Esophagus muscularis mucosa (tissue), 4 donors: ENCODE results near the gene HK1. TPM values are rescaled to one million over a fixed set of nuclear protein-coding genes. Genes with fewer than 3 reads are reported as not detected.
A peak's percentile ranks its signal among the peaks of the same experiment; 100 is the strongest.

ENCODE experiments used
- DNase-seq: peaks from one replicate; pipeline ENCODE4 v3.0.0-alpha.2; 2017; ENCODE audit errors: extremely low spot score
- H3K27ac ChIP-seq, 4 donors: fragments of 200-600 bp; sonication (generic); replicated peaks in 1 of 4; 1 replicate in 3 of 4; 2 replicates in 1 of 4; pipeline ENCODE4 v1.5.1; 2016 to 2019; ENCODE audit warnings: mild to moderate bottlenecking in 1 of 4
- H3K27me3 ChIP-seq, 4 donors: fragments of 200-600 bp; sonication (generic); one replicate each; pipeline versions ENCODE4 v1.5.1 to v1.6.0; 2016 to 2019
- H3K36me3 ChIP-seq, 4 donors: fragments of 200-600 bp; sonication (generic); one replicate each; pipeline ENCODE4 v1.5.1; 2016 to 2019
- H3K4me1 ChIP-seq, 4 donors: fragments of 200-600 bp; sonication (generic); one replicate each; pipeline ENCODE4 v1.5.1; 2016 to 2019
- H3K4me3 ChIP-seq, 4 donors: fragments of 200-600 bp; sonication (generic); 1 replicate in 2 of 4; 2 replicates in 2 of 4; pipeline ENCODE4 v1.5.1; 2016 to 2019; ENCODE audit warnings: mild to moderate bottlenecking in 4 of 4, moderate library complexity in 1 of 4
- H3K9me3 ChIP-seq, 4 donors: fragments of 200-600 bp; sonication (generic); 1 replicate in 3 of 4; 2 replicates in 1 of 4; pipeline ENCODE4 v1.5.1; 2016 to 2019
- EP300 ChIP-seq: sonication (generic); formaldehyde crosslinking; IDR thresholded peaks from one replicate; pipeline ENCODE4 v1.6.1; 2017; ENCODE audit warnings: antibody characterized with exemption
- POLR2A ChIP-seq: fragments of 450-650 bp; IDR thresholded peaks from one replicate; pipeline ENCODE4 v1.6.1; 2017; ENCODE audit warnings: antibody characterized with exemption, moderate library complexity, mild to moderate bottlenecking, low read depth
- POLR2AphosphoS5 ChIP-seq, 2 donors: sonication (generic); formaldehyde crosslinking; IDR thresholded peaks; one replicate each; pipeline ENCODE4 v1.6.1; 2017; ENCODE audit warnings: antibody characterized with exemption in 2 of 2
- WGBS: methylation state at CpG from one replicate; pipeline ENCODE4 v1.1.5; 2018; 5-methylcytosine and 5-hydroxymethylcytosine counted together
- intact Hi-C: fragments of 100-400 bp; cut with DNase I; formaldehyde crosslinking; loops from one replicate; pipeline ENCODE4 v1.15.1; 2023
- total RNA-seq, 4 donors: library from RNA; depleted of rRNA; stranded (reverse); fragments of >200 nt; gene quantifications; one replicate each; pipeline versions ENCODE4 v1.1.0 to v1.2.1, GENCODE V29; 2016
- TF ChIP-seq, protein P1 (sequence below), 3 experiments: fragments of 200-600 bp in 2 of 3; fragments of 450-650 bp in 1 of 3; sonication (generic) in 2 of 3; IDR thresholded peaks; one replicate each; pipeline ENCODE4 v1.5.1; 2017 to 2019; ENCODE audit warnings: antibody characterized with exemption in 3 of 3, mild to moderate bottlenecking in 2 of 3, moderate library complexity in 1 of 3

Gene HK1
- total RNA-seq, 4 donors from 2014 or later: 114 to 188 (median 151) TPM

DNA sequence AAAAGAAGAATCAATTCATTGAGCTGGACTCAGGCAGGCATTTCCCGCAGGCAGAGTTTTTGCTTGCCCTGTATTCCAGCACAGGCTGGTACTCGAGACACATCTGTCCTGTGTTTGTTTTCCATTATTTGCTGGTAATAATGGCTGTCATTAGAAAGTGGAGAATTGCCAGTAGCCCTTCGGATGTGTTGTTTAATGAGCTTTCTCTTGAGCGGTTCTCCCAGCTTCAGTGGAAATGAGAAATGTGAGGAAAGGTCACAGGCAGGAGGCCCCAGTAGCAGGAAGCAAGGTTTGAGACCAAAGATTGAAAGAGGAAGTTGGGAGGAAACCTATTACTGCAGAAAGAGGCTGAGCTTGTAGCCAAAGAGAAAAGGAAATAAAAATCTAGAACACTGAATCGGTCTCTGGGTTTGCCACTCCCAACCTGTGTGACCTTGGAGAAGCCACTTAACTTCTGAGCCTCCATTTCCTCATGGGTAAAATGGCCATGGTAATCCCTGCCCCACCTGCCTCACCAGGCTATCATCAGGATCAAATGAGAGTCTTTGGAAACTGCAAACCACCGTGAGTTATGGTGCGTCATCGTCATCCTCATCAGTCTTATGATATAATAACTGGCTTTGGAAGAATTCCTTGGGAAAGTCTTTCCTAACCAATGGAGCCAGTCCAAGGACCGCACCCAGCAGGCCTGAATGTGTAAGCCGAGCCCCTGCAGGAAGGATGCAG lies 70.7 kb downstream of the HK1 start:
- peaks cover 36 to 70% (median 53%) of the 10 kb centered on the region in 4 donors for H3K4me1 ChIP-seq

DNA sequence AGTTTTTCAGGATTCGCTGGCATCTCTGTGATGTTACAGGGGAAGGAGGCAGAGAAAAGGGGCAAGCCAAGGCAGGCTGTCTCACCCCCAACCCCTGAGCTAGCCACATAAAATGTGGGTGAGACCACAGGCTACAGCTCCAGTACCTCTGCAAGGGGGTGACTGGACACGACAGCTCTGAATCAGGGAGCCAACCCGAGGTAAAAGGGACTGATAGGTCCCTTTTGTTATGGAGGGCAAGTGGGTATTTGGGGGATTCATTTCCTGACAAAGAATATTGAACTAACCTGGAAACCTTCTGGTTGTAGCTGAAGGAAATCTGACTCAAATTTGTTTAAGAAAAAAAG lies 71.2 kb downstream of the HK1 start:
- Histone ChIP-seq H3K9me3 (no peaks in the 10 kb centered on the region), H3K36me3 (peaks cover 7 to 31% (median 18%) of the 10 kb centered on the region in 4 donors), H3K4me1 (peaks cover 36 to 68% (median 51%) of the 10 kb centered on the region in 4 donors), H3K27ac (peak overlapping the region; percentile 48 to 67 (median 56)), H3K27me3 (no peaks in the 10 kb centered on the region), H3K4me3 (no peak overlapping the region)
- 74% methylated on average over 3 of the region's 3 CpGs for WGBS
- TF ChIP-seq POLR2A (no peak), POLR2AphosphoS5 (IDR thresholded peaks at IDR 0.05) (no peak), EP300 (no peak)
- TF ChIP-seq, protein P1, sequence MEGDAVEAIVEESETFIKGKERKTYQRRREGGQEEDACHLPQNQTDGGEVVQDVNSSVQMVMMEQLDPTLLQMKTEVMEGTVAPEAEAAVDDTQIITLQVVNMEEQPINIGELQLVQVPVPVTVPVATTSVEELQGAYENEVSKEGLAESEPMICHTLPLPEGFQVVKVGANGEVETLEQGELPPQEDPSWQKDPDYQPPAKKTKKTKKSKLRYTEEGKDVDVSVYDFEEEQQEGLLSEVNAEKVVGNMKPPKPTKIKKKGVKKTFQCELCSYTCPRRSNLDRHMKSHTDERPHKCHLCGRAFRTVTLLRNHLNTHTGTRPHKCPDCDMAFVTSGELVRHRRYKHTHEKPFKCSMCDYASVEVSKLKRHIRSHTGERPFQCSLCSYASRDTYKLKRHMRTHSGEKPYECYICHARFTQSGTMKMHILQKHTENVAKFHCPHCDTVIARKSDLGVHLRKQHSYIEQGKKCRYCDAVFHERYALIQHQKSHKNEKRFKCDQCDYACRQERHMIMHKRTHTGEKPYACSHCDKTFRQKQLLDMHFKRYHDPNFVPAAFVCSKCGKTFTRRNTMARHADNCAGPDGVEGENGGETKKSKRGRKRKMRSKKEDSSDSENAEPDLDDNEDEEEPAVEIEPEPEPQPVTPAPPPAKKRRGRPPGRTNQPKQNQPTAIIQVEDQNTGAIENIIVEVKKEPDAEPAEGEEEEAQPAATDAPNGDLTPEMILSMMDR (IDR thresholded peaks at IDR 0.05): no peak
- intact Hi-C loops: no loop called here
- DNase-seq: no peak

More for the DNA sequence above, 70.7 kb downstream of the HK1 start:
- TF ChIP-seq POLR2A: no peak
- peak; percentile 51 to 68 for TF ChIP-seq POLR2AphosphoS5 (IDR thresholded peaks at IDR 0.05)
- Histone ChIP-seq H3K4me3 (no peak overlapping the region), H3K27ac (peak overlapping the region; percentile 48 to 67 (median 56)), H3K27me3 (no peaks in the 10 kb centered on the region), H3K36me3 (peaks cover 7 to 36% (median 24%) of the 10 kb centered on the region in 4 donors), H3K9me3 (no peaks in the 10 kb centered on the region)
- DNase-seq: peak; percentile 95
- WGBS: 55% methylated on average over 10 of the region's 10 CpGs
- intact Hi-C loops: no loop called here

GRCh38 chr10:69351589-69351988 lies 73.3 kb downstream of the HK1 start:
- Histone ChIP-seq H3K4me3 (no peak overlapping the region), H3K27ac (no peak overlapping the region), H3K27me3 (no peaks in the 10 kb centered on the region), H3K36me3 (peaks cover 0 to 15% (median 7%) of the 10 kb centered on the region in 4 donors), H3K4me1 (peaks cover 16 to 47% (median 31%) of the 10 kb centered on the region in 4 donors), H3K9me3 (no peaks in the 10 kb centered on the region)
- no peak for DNase-seq
- intact Hi-C loops: no loop called here
- 96% methylated on average over 4 of the region's 4 CpGs for WGBS
- no peak for TF ChIP-seq EP300
- no peak for TF ChIP-seq POLR2AphosphoS5 (IDR thresholded peaks at IDR 0.05)
- TF ChIP-seq, protein P1 (IDR thresholded peaks at IDR 0.05): no peak
- TF ChIP-seq POLR2A: no peak

DNA sequence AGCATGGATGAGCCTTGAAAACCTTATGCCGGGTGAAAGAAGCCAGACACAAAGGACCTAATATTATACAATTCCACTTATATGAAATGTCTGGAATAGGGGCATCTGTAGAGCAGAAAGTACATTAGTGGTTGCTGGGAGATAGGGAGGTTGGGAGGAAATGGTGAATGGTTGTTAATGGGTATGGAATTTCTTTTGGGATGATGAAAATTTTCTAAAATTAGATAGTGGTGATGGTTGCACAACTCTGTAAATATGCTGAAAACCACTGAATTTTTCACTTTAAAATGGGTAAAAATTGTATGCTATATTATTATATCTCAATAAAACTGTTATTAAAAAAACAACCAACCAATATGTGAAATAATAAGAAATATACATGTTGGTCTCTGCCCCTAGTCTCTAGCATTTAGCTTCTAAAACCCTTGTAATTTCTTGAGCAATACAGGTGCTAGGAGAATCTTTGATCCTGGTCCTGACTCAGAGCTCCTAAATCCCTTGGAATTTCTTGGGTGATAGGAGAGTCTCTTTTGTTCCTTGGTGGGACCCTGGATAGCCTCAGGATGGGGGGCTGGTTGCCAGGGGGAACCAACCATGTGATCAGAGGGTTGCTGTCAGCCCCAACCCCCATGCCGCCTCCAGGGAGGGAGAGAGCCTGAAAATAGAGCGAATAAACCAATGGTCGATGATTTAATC lies 74.4 kb downstream of the HK1 start:
- TF ChIP-seq POLR2A (no peak), EP300 (no peak), POLR2AphosphoS5 (IDR thresholded peaks at IDR 0.05) (no peak)
- TF ChIP-seq, protein P1 (IDR thresholded peaks at IDR 0.05): no peak
- Histone ChIP-seq H3K27ac (no peak overlapping the region), H3K9me3 (no peaks in the 10 kb centered on the region), H3K4me3 (no peak overlapping the region), H3K27me3 (no peaks in the 10 kb centered on the region), H3K36me3 (peaks cover 0 to 13% (median 3%) of the 10 kb centered on the region in 4 donors), H3K4me1 (peaks cover 19 to 45% (median 30%) of the 10 kb centered on the region in 4 donors)
- DNase-seq: no peak
- intact Hi-C loops: no loop called here
- WGBS: 99% methylated on average over 4 of the region's 4 CpGs

DNA sequence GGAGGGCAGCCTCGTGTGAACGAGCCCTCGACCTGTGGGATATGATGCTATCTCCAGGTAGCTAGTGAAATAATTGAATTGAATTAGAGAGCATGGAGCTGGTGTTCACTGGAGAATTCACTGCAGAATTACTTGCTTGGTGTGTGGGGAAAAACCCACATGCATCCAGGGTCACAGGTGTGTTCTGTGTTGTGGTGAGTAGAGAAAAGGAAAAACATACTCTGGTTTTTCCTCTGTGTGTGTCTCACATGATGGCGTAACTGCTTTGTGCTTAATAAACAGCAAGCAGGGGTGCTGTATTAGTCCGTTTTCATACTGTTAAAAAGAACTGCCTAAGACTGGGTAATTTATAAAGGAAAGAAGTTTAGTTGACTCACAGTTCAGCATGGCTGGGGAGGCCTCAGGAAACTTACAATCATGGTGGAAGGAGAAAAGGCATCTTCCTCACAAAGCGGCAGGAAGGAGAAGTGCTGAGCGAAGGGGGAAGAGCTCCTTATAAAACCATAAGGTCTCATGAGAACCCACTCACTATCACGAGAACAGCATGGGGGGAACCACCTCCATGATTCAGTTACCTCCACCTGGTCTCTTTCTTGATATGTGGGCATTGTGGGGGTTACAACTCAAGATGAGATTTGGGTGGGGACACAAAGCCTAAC lies 75.8 kb downstream of the HK1 start:
- intact Hi-C loops: no loop called here
- H3K4me3 ChIP-seq: no peak overlapping the region
- H3K27ac ChIP-seq: no peak overlapping the region
- no peaks in the 10 kb centered on the region for H3K27me3 ChIP-seq
- H3K9me3 ChIP-seq: no peaks in the 10 kb centered on the region
- no peak for DNase-seq
- H3K36me3 ChIP-seq: peaks cover 0 to 7% (median 2%) of the 10 kb centered on the region in 4 donors
- WGBS: 93% methylated on average over 8 of the region's 8 CpGs
- peaks cover 23 to 45% (median 31%) of the 10 kb centered on the region in 4 donors for H3K4me1 ChIP-seq
- no peak for TF ChIP-seq POLR2AphosphoS5 (IDR thresholded peaks at IDR 0.05)
- TF ChIP-seq EP300: no peak
- TF ChIP-seq, protein P1 (IDR thresholded peaks at IDR 0.05): no peak
- TF ChIP-seq POLR2A: no peak
